MM.1S (cell line): ENCODE measurements around the gene CTXN1.

Experiments used
- DNase-seq: peaks from one replicate; pipeline ENCODE4 v3.0.0-alpha.2; 2015
- H2AFZ ChIP-seq: fragments of 300-600 bp; sonication (generic); 2 replicates; pipeline ENCODE4 v1.6.0; 2016; ENCODE audit warnings: antibody characterized with exemption, low read length
- H3F3A ChIP-seq: fragments of 300-600 bp; sonication (generic); 2 replicates; pipeline ENCODE4 v1.6.1; 2016; ENCODE audit warnings: mild to moderate bottlenecking, antibody characterized with exemption, low read length, moderate library complexity, mixed read lengths; ENCODE audit not compliant: insufficient read depth
- H3K27ac ChIP-seq: fragments of 300-600 bp; sonication (generic); 2 replicates; pipeline ENCODE4 v1.5.1; 2016; ENCODE audit warnings: mild to moderate bottlenecking, low read length
- H3K27me3 ChIP-seq: fragments of 300-600 bp; sonication (generic); replicated peaks from 2 replicates; pipeline ENCODE4 v1.6.0; 2016; ENCODE audit warnings: low read length; ENCODE audit not compliant: insufficient read depth
- H3K36me3 ChIP-seq: fragments of 300-600 bp; sonication (generic); replicated peaks from 2 replicates; pipeline ENCODE4 v1.6.1; 2016; ENCODE audit warnings: mild to moderate bottlenecking, low read length, mixed read lengths; ENCODE audit not compliant: insufficient read depth
- H3K4me1 ChIP-seq: fragments of 300-600 bp; sonication (generic); 2 replicates; pipeline ENCODE4 v1.6.1; 2016; ENCODE audit warnings: low read length, mixed read lengths
- H3K4me2 ChIP-seq: fragments of 300-600 bp; sonication (generic); 2 replicates; pipeline ENCODE4 v1.6.0; 2016; ENCODE audit warnings: low read depth, low read length
- H3K4me3 ChIP-seq: fragments of 300-600 bp; sonication (generic); 2 replicates; pipeline ENCODE4 v1.5.1; 2016; ENCODE audit warnings: low read length, mixed read lengths
- H3K79me2 ChIP-seq: fragments of 300-600 bp; sonication (generic); 2 replicates; pipeline ENCODE4 v1.6.1; 2016; ENCODE audit warnings: mixed run types, low read length, mixed read lengths
- H3K9ac ChIP-seq: fragments of 300-600 bp; sonication (generic); 2 replicates; pipeline ENCODE4 v1.6.1; 2016; ENCODE audit warnings: low read length, mixed read lengths
- H3K9me2 ChIP-seq: fragments of 300-600 bp; sonication (generic); replicated peaks from 2 replicates; pipeline ENCODE4 v1.6.1; 2016; ENCODE audit warnings: mild to moderate bottlenecking, low read length, mixed read lengths; ENCODE audit not compliant: insufficient read depth
- H3K9me3 ChIP-seq: fragments of 300-600 bp; sonication (generic); replicated peaks from 2 replicates; pipeline ENCODE4 v1.6.1; 2016; ENCODE audit warnings: mild to moderate bottlenecking, low read length, mixed read lengths; ENCODE audit not compliant: insufficient read depth
- H4K20me1 ChIP-seq: fragments of 300-600 bp; sonication (generic); 2 replicates; pipeline ENCODE4 v1.6.1; 2016; ENCODE audit warnings: mild to moderate bottlenecking, low read length, moderate library complexity, mixed read lengths; ENCODE audit not compliant: insufficient read depth
- EZH2 ChIP-seq: fragments of 300-600 bp; sonication (generic); optimal IDR thresholded peaks from 2 replicates; pipeline ENCODE3; 2017; ENCODE audit warnings: low read depth, mild to moderate bottlenecking, antibody characterized with exemption, low read length, mixed read lengths
- EZH2phosphoT487 ChIP-seq: fragments of 300-600 bp; sonication (generic); IDR thresholded peaks from 2 replicates; pipeline ENCODE4 v1.6.1; 2018; ENCODE audit warnings: antibody characterized with exemption, low read length
- TF ChIP-seq, protein P1 (sequence below): fragments of 300-600 bp; sonication (generic); IDR thresholded peaks from 2 replicates; pipeline ENCODE4 v1.5.1; 2016; ENCODE audit warnings: antibody characterized with exemption, low read length, mixed read lengths

Gene CTXN1

DNA sequence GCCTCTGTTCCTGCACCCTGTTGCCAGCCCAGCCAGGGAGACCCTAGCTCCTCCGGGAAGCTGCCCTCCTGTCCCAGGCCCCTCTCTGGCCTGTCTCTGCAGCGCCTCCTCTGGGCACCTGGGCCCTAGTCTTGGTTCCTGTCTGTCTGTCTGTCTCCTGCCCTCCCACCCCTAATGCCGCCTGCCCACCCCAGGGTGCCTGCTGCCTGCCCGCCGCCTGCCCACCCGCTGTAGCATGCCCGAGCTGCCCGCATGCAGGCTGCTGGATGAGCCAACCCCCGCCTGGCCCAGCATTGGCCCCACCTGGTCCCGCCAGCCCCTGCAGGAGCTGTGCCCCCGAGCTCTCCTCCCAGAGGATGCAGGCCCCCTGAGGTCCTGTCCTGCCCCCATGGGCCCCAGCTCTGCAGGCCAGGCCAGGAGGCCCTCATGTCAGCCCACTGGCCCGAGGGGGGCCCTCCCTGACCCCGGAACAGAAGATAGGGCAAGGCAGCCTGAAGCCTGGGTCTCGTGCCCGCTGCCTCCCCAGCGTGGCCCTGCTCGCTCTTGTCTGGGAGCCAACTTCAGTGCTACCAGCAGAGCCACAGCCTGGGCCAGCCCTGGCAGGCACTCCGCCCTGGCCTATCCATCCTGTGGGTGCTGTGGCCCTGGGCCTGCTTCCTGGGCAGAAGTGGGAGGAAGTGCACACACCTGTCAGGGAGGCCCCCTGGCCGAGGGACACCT lies 17.0 kb downstream of the CTXN1 start:
- Histone ChIP-seq H3K9ac (no peak overlapping the region), H3K79me2 (peaks cover 55% of the 10 kb centered on the region), H2AFZ (no peak overlapping the region), H3K27me3 (no peaks in the 10 kb centered on the region), H3K4me1 (0 out of 2 replicates have a peak, but pooled peaks cover 9% of the 10 kb centered on the region), H3K9me2 (no peaks in the 10 kb centered on the region), H3F3A (no peaks in the 10 kb centered on the region), H3K36me3 (no peaks in the 10 kb centered on the region; the same call in 1 of the 2 replicates), H4K20me1 (peaks cover 25% of the 10 kb centered on the region), H3K9me3 (no peaks in the 10 kb centered on the region), H3K4me3 (no peak overlapping the region), H3K27ac (no peak overlapping the region), H3K4me2 (no peak overlapping the region)
- no peak for TF ChIP-seq EZH2
- TF ChIP-seq, protein P1, sequence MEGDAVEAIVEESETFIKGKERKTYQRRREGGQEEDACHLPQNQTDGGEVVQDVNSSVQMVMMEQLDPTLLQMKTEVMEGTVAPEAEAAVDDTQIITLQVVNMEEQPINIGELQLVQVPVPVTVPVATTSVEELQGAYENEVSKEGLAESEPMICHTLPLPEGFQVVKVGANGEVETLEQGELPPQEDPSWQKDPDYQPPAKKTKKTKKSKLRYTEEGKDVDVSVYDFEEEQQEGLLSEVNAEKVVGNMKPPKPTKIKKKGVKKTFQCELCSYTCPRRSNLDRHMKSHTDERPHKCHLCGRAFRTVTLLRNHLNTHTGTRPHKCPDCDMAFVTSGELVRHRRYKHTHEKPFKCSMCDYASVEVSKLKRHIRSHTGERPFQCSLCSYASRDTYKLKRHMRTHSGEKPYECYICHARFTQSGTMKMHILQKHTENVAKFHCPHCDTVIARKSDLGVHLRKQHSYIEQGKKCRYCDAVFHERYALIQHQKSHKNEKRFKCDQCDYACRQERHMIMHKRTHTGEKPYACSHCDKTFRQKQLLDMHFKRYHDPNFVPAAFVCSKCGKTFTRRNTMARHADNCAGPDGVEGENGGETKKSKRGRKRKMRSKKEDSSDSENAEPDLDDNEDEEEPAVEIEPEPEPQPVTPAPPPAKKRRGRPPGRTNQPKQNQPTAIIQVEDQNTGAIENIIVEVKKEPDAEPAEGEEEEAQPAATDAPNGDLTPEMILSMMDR = no peak
- no peak for TF ChIP-seq EZH2phosphoT487
- no peak for DNase-seq

DNA sequence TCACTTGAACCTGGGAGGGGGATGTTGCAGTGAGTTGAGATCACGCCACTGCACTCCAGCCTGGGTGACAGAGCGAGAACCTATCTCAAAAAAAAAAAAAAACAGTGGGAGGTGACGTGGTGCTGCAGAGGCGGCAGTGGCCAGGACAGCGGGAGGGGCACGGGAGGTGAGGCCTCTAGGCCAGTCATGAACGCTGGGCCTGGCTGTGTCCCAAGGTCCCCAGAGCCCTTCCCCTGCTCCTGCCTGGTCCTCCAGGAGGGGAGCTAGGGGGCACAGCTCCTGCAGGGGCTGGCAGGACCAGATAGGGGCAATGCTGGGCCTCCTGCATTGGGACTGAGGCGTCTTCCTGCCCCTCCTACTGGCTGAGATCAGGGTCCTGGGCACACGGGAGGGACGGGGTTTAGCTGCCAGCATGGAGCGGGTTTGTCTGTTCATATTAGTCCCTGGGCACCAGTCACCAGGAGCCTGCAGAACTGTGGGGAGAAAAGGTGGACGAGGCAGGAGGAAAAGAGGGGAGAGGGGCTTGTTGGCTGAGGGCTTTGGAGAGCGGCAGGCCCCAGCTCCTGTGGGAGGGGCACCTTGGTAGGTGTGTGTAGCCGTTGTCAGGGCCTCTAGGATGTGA lies 17.7 kb downstream of the CTXN1 start:
- no peak for DNase-seq
- Histone ChIP-seq H3F3A (no peaks in the 10 kb centered on the region), H3K9ac (no peak overlapping the region), H3K36me3 (no peaks in the 10 kb centered on the region; the same call in 1 of the 2 replicates), H2AFZ (no peak overlapping the region), H4K20me1 (peaks cover 25% of the 10 kb centered on the region), H3K27me3 (no peaks in the 10 kb centered on the region), H3K4me2 (no peak overlapping the region), H3K27ac (no peak overlapping the region), H3K9me3 (no peaks in the 10 kb centered on the region), H3K4me3 (no peak overlapping the region), H3K9me2 (no peaks in the 10 kb centered on the region), H3K79me2 (peaks cover 55% of the 10 kb centered on the region), H3K4me1 (0 out of 2 replicates have a peak, but pooled peaks cover 9% of the 10 kb centered on the region)
- TF ChIP-seq EZH2 (no peak), EZH2phosphoT487 (no peak)
- TF ChIP-seq, protein P1 = no peak

DNA sequence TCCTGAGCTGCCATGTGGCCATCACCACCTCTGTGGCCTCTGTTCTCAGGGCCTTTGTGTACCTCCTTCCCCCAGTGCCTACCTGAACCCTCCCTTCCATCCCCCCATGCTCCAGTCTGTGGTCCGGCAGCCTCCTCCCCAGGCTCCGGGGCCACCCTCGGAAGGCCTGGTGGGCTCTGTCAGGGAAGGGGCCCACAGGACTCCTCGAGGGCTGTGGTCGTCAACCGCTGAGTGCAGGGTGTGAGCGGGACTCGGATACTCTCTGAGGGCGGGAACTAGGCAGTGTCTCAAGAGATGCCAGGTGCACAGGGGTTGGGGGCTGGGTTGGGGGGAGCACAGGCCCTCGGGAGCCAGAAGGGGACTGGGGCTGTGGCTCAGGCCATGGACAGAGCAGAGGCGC lies 18.4 kb downstream of the CTXN1 start:
- no peak for TF ChIP-seq EZH2
- TF ChIP-seq, protein P1 = no peak
- no peak for TF ChIP-seq EZH2phosphoT487
- Histone ChIP-seq H3F3A (no peaks in the 10 kb centered on the region), H3K4me1 (peaks cover 12% of the 10 kb centered on the region; the same call in 1 of the 2 replicates), H3K27me3 (no peaks in the 10 kb centered on the region; the same call in 1 of the 2 replicates), H3K9ac (no peak overlapping the region), H3K4me3 (no peak overlapping the region), H3K79me2 (peaks cover 59% of the 10 kb centered on the region), H4K20me1 (peaks cover 25% of the 10 kb centered on the region), H3K4me2 (no peak overlapping the region), H3K9me3 (no peaks in the 10 kb centered on the region), H3K27ac (no peak overlapping the region), H3K9me2 (no peaks in the 10 kb centered on the region), H3K36me3 (no peaks in the 10 kb centered on the region; the same call in 1 of the 2 replicates), H2AFZ (no peak overlapping the region)
- DNase-seq = no peak
